HepG2 (cell line): ENCODE data around the gene TAMALIN. TPM values are rescaled to one million over a fixed set of nuclear protein-coding genes. Genes with fewer than 3 reads are reported as not detected.

Experiments
- ATAC-seq: fragments of 200-7000 bp; cut with Tn5 transposase; 3 replicates; pipeline ENCODE4 v1.9.1; 2020; ENCODE audit warnings: mild to moderate bottlenecking, moderate library complexity
- BruUV-seq: library from RNA; stranded (reverse); fragments of 400-500 nt; replicated peaks from 2 replicates; lab custom pipeline; 2021; lab: Mats Ljungman, UMichigan
- CTCF ChIA-PET: fragments of 300-600 bp; formaldehyde crosslinking; extraction: SDS; loops from one replicate; lab custom pipeline; 2021; ENCODE audit warnings: low total read pairs, inconsistent platforms, low intra/inter-chr PET ratio; lab: Yijun Ruan, JAX
- POLR2A ChIA-PET: fragments of 350-600 bp; sonication (Branson Sonifier 250); formaldehyde crosslinking; loops from one replicate; lab custom pipeline; 2020; ENCODE audit warnings: antibody characterized with exemption, inconsistent platforms; lab: Yijun Ruan, JAX
- DNase-seq: peaks from one replicate; pipeline ENCODE4 v3.0.0-alpha.2; 2015; ENCODE audit warnings: low spot score
- FAIRE-seq: peaks from 3 replicates; lab custom pipeline; 2011; peaks lifted over from hg19 to GRCh38; lab: Jason Lieb, UNC
- H2AFZ ChIP-seq: one replicate; pipeline ENCODE4 v1.6.1; 2011; ENCODE audit warnings: low read length, inconsistent platforms
- H3K27ac ChIP-seq: fragments of 300-600 bp; 3 replicates; pipeline ENCODE4 v1.8.0; 2011; ENCODE audit warnings: mixed run types, mild to moderate bottlenecking, mixed read lengths, low read length, inconsistent platforms; ENCODE audit not compliant: insufficient read depth; ENCODE audit errors: extremely low read length
- H3K27me3 ChIP-seq, 2 experiments: fragments of 200-600 bp in 1 of 2; 2 replicates in 1 of 2; 3 replicates in 1 of 2; pipeline versions ENCODE4 v1.6.0 to v1.8.0; 2011; ENCODE audit warnings: low read length in 2 of 2, mild to moderate bottlenecking in 2 of 2, moderate library complexity in 2 of 2, inconsistent platforms in 1 of 2; ENCODE audit not compliant: insufficient read depth in 2 of 2, control insufficient read depth in 1 of 2
- H3K36me3 ChIP-seq, 2 experiments: fragments of 200-600 bp in 1 of 2; replicated peaks in 1 of 2; 2 replicates in 1 of 2; 3 replicates in 1 of 2; pipeline versions ENCODE4 v1.5.1 to v1.8.0; 2011; ENCODE audit warnings: low read length in 2 of 2, inconsistent platforms in 1 of 2; ENCODE audit not compliant: insufficient read depth in 2 of 2, control insufficient read depth in 1 of 2
- H3K4me1 ChIP-seq: 2 replicates; pipeline ENCODE4 v1.5.1; 2012; ENCODE audit warnings: low read length, inconsistent platforms; ENCODE audit not compliant: insufficient read depth
- H3K4me2 ChIP-seq: 2 replicates; pipeline ENCODE4 v1.6.0; 2011; ENCODE audit warnings: low read depth, low read length, inconsistent platforms
- H3K4me3 ChIP-seq, 3 experiments: fragments of 200-600 bp in 1 of 3; sonication (generic), shearing (Covaris generic) in 1 of 3; replicated peaks in 1 of 3; 2 replicates each; pipeline ENCODE4 v1.5.1; 2011 to 2016; ENCODE audit warnings: low read length in 3 of 3, inconsistent platforms in 2 of 3, low read depth in 2 of 3, mild to moderate bottlenecking in 2 of 3, control low read depth in 1 of 3, mixed read lengths in 1 of 3; ENCODE audit not compliant: insufficient read depth in 1 of 3
- H3K79me2 ChIP-seq: one replicate; pipeline ENCODE4 v1.6.1; 2011; ENCODE audit warnings: low read length, inconsistent platforms; ENCODE audit not compliant: insufficient read depth
- H3K9ac ChIP-seq: 2 replicates; pipeline ENCODE4 v1.6.0; 2011; ENCODE audit warnings: mild to moderate bottlenecking, low read depth, low read length, inconsistent platforms; ENCODE audit not compliant: insufficient read depth
- H3K9me3 ChIP-seq: 2 replicates; pipeline ENCODE4 v1.5.1; 2012; ENCODE audit warnings: mild to moderate bottlenecking, low read length
- H4K20me1 ChIP-seq: 2 replicates; pipeline ENCODE4 v1.6.0; 2011; ENCODE audit warnings: inconsistent platforms, mild to moderate bottlenecking, low read length, moderate library complexity; ENCODE audit not compliant: insufficient read depth
- CC2D1A ChIP-seq: sonication (generic); formaldehyde crosslinking; IDR thresholded peaks from 2 replicates; pipeline ENCODE4 v1.8.1; 2023; ENCODE audit warnings: mild to moderate bottlenecking, missing genetic modification reagents
- REXO4 ChIP-seq: sonication (generic); formaldehyde crosslinking; IDR thresholded peaks from 2 replicates; pipeline ENCODE4 v1.8.0; 2022; ENCODE audit warnings: missing genetic modification reagents, mild to moderate bottlenecking, borderline replicate concordance
- SNAI1 ChIP-seq: sonication (generic); formaldehyde crosslinking; IDR thresholded peaks from 2 replicates; pipeline ENCODE4 v1.5.0; 2020; ENCODE audit warnings: mild to moderate bottlenecking, missing genetic modification reagents, borderline replicate concordance
- ZNF143 ChIP-seq: sonication (generic); formaldehyde crosslinking; IDR thresholded peaks from 2 replicates; pipeline ENCODE4 v1.4.0; 2020; ENCODE audit warnings: missing genetic modification reagents
- ZNF431 ChIP-seq: sonication (generic); formaldehyde crosslinking; IDR thresholded peaks from 2 replicates; pipeline ENCODE4 v1.9.0; 2022; ENCODE audit warnings: missing genetic modification reagents, low read depth, mild to moderate bottlenecking, borderline replicate concordance
- WGBS: methylation state at CpG from one replicate; pipeline ENCODE4 v1.1.6; 2017; ENCODE audit warnings: low lambda C conversion rate; 5-methylcytosine and 5-hydroxymethylcytosine counted together
- in situ Hi-C: cut with HindIII; loops from 2 replicates; pipeline ENCODE4 v1.10.0; 2017; ENCODE audit warnings: low pct_unique_long_range_greater_than_20kb; ENCODE audit not compliant: extremely low pct_ligation_motif_present
- intact Hi-C: fragments of 100-400 bp; cut with micrococcal nuclease; formaldehyde crosslinking; loops from one replicate; pipeline ENCODE4 v1.10.0; 2022; ENCODE audit not compliant: unreplicated experiment
- polyA plus RNA-seq, 8 experiments: library from polyadenylated mRNA; depleted of rRNA in 3 of 8; stranded (reverse) in 7 of 8; unstranded in 1 of 8; fragments of >200 nt; fragmentation: Illumina TruSeq in 4 of 8; extraction: Trizol in 4 of 8; gene quantifications; 2 replicates each; pipeline versions ENCODE4 v1.2.1 to v1.2.3, GENCODE V29; 2011 to 2016; ENCODE audit warnings: low read depth in 4 of 8, missing spikeins in 1 of 8, mixed read lengths in 1 of 8; ENCODE audit not compliant: insufficient read depth in 1 of 8
- total RNA-seq, 5 experiments: library from RNA; depleted of rRNA; stranded (reverse); fragments of >200 nt; fragmentation: Illumina TruSeq; extraction: Trizol; gene quantifications; 2 replicates each; pipeline ENCODE4 v1.2.3, GENCODE V29; 2016; ENCODE audit warnings: low read depth in 1 of 5
- TF ChIP-seq, protein P1 (sequence below): sonication (generic); formaldehyde crosslinking; IDR thresholded peaks from 2 replicates; pipeline ENCODE4 v1.5.0; 2020; ENCODE audit warnings: missing genetic modification reagents
- TF ChIP-seq, protein P2 (sequence below): sonication (generic); formaldehyde crosslinking; IDR thresholded peaks from 2 replicates; pipeline ENCODE4 v1.9.0; 2021; ENCODE audit warnings: mild to moderate bottlenecking, missing genetic modification reagents
- TF ChIP-seq, protein P3 (sequence below): IDR thresholded peaks from 2 replicates; pipeline ENCODE4 v1.6.1; 2016; ENCODE audit warnings: low read depth
- TF ChIP-seq, protein P4 (sequence below): sonication (generic); formaldehyde crosslinking; IDR thresholded peaks from 2 replicates; pipeline ENCODE4 v1.9.0; 2021; ENCODE audit warnings: missing genetic modification reagents, borderline replicate concordance

Gene TAMALIN
- total and polyA plus RNA-seq, 2 of the 13 experiments (the other 11 are each of a cell fraction or from before 2014, with no cell fraction given), result 2.9 to 10.9 TPM

DNA sequence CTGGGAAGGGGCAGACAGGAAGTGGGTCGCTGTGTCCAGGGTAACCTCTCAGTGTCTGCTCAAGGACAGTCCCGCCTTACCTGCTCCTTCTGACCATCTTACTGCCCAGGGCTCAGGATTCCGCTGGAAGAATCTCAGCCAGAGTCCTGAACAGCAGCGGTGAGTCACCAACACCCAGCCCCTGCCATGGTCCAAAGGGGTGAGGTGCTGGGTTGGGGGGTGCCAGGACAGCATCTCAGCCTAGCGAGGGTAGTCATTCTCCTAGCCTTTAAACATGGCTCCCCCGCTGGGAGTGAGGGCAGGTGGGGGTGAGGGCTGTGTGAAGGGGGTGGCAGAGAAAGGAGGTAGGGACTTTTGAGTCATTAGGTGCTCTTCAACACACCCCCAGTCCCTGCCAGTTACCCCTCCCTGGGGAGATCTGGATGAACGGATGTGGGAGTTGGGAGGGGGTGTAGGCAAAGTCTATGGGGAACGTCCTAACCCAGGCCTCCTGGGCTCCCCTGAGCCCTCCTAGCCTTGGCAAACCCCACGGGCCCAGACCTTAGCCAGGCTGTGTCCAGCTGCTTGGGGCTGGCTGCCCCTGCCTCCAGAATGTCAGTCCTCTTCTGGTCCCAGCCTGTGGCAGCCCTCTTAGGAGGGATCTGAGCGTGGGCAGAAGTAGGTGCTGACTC lies 2.5 kb downstream of the TAMALIN start:
- Histone ChIP-seq H3K27ac (no peak overlapping the region), H3K9me3 (no peaks in the 10 kb centered on the region), H3K4me1 (peaks cover 49% of the 10 kb centered on the region), H3K79me2 (no peaks in the 10 kb centered on the region), H3K4me2 (no peak overlapping the region; the same call in 1 of the 2 replicates), H3K27me3 (0 out of 5 replicates have a peak, but pooled peaks cover 0 to 1% of the 10 kb centered on the region in 2 experiments), H3K4me3 (no peak overlapping the region), H4K20me1 (no peaks in the 10 kb centered on the region)
- intact Hi-C loops, result no loop called here
- 96% methylated on average over 3 of the region's 10 CpGs for WGBS
- CTCF ChIA-PET, result no interaction called here
- TF ChIP-seq CC2D1A, result no peak
- TF ChIP-seq ZNF431, result no peak
- TF ChIP-seq, protein P1, sequence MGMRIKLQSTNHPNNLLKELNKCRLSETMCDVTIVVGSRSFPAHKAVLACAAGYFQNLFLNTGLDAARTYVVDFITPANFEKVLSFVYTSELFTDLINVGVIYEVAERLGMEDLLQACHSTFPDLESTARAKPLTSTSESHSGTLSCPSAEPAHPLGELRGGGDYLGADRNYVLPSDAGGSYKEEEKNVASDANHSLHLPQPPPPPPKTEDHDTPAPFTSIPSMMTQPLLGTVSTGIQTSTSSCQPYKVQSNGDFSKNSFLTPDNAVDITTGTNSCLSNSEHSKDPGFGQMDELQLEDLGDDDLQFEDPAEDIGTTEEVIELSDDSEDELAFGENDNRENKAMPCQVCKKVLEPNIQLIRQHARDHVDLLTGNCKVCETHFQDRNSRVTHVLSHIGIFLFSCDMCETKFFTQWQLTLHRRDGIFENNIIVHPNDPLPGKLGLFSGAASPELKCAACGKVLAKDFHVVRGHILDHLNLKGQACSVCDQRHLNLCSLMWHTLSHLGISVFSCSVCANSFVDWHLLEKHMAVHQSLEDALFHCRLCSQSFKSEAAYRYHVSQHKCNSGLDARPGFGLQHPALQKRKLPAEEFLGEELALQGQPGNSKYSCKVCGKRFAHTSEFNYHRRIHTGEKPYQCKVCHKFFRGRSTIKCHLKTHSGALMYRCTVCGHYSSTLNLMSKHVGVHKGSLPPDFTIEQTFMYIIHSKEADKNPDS, result no peak
- TF ChIP-seq SNAI1 (CRISPR knock-in tag), result no peak
- TF ChIP-seq ZNF143 (CRISPR knock-in tag), result no peak
- TF ChIP-seq, protein P2, sequence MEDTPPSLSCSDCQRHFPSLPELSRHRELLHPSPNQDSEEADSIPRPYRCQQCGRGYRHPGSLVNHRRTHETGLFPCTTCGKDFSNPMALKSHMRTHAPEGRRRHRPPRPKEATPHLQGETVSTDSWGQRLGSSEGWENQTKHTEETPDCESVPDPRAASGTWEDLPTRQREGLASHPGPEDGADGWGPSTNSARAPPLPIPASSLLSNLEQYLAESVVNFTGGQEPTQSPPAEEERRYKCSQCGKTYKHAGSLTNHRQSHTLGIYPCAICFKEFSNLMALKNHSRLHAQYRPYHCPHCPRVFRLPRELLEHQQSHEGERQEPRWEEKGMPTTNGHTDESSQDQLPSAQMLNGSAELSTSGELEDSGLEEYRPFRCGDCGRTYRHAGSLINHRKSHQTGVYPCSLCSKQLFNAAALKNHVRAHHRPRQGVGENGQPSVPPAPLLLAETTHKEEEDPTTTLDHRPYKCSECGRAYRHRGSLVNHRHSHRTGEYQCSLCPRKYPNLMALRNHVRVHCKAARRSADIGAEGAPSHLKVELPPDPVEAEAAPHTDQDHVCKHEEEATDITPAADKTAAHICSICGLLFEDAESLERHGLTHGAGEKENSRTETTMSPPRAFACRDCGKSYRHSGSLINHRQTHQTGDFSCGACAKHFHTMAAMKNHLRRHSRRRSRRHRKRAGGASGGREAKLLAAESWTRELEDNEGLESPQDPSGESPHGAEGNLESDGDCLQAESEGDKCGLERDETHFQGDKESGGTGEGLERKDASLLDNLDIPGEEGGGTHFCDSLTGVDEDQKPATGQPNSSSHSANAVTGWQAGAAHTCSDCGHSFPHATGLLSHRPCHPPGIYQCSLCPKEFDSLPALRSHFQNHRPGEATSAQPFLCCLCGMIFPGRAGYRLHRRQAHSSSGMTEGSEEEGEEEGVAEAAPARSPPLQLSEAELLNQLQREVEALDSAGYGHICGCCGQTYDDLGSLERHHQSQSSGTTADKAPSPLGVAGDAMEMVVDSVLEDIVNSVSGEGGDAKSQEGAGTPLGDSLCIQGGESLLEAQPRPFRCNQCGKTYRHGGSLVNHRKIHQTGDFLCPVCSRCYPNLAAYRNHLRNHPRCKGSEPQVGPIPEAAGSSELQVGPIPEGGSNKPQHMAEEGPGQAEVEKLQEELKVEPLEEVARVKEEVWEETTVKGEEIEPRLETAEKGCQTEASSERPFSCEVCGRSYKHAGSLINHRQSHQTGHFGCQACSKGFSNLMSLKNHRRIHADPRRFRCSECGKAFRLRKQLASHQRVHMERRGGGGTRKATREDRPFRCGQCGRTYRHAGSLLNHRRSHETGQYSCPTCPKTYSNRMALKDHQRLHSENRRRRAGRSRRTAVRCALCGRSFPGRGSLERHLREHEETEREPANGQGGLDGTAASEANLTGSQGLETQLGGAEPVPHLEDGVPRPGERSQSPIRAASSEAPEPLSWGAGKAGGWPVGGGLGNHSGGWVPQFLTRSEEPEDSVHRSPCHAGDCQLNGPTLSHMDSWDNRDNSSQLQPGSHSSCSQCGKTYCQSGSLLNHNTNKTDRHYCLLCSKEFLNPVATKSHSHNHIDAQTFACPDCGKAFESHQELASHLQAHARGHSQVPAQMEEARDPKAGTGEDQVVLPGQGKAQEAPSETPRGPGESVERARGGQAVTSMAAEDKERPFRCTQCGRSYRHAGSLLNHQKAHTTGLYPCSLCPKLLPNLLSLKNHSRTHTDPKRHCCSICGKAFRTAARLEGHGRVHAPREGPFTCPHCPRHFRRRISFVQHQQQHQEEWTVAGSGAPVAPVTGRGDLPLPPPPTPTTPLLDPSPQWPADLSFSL, result no peak
- TF ChIP-seq, protein P3, sequence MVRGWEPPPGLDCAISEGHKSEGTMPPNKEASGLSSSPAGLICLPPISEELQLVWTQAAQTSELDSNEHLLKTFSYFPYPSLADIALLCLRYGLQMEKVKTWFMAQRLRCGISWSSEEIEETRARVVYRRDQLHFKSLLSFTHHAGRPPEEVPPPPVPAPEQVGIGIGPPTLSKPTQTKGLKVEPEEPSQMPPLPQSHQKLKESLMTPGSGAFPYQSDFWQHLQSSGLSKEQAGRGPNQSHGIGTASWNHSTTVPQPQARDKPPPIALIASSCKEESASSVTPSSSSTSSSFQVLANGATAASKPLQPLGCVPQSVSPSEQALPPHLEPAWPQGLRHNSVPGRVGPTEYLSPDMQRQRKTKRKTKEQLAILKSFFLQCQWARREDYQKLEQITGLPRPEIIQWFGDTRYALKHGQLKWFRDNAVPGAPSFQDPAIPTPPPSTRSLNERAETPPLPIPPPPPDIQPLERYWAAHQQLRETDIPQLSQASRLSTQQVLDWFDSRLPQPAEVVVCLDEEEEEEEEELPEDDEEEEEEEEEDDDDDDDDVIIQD (CRISPR knock-in tag), result no peak
- TF ChIP-seq, protein P4, sequence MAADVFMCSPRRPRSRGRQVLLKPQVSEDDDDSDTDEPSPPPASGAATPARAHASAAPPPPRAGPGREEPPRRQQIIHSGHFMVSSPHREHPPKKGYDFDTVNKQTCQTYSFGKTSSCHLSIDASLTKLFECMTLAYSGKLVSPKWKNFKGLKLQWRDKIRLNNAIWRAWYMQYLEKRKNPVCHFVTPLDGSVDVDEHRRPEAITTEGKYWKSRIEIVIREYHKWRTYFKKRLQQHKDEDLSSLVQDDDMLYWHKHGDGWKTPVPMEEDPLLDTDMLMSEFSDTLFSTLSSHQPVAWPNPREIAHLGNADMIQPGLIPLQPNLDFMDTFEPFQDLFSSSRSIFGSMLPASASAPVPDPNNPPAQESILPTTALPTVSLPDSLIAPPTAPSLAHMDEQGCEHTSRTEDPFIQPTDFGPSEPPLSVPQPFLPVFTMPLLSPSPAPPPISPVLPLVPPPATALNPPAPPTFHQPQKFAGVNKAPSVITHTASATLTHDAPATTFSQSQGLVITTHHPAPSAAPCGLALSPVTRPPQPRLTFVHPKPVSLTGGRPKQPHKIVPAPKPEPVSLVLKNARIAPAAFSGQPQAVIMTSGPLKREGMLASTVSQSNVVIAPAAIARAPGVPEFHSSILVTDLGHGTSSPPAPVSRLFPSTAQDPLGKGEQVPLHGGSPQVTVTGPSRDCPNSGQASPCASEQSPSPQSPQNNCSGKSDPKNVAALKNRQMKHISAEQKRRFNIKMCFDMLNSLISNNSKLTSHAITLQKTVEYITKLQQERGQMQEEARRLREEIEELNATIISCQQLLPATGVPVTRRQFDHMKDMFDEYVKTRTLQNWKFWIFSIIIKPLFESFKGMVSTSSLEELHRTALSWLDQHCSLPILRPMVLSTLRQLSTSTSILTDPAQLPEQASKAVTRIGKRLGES (CRISPR knock-in tag), result no peak
- TF ChIP-seq REXO4, result no peak
- TF ChIP-seq, all 625 proteins: peak for 0
- no peak overlapping the region for H3K9ac ChIP-seq
- POLR2A ChIA-PET, result interaction anchor here (1.9 to 3.2 kb wide), 4 partner anchors 9 to 24 kb away, joined by 11 to 45 read pairs (median 14); no protein-coding TSS in a partner anchor
- in situ Hi-C loops, result no loop called here
- FAIRE-seq (no peak), ATAC-seq (peak; percentile 5; the same call in 1 of the 3 replicates), DNase-seq (no peak)
- peaks cover 4% of the 10 kb centered on the region in 2 experiments; a peak in 2 of 5 replicates for H3K36me3 ChIP-seq
- no peak overlapping the region for H2AFZ ChIP-seq
- no TSS peak for BruUV-seq
